Osteoblast (primary cell): ENCODE measurements around the gene SH3TC1. TPM values are rescaled to one million over a fixed set of nuclear protein-coding genes. Genes with fewer than 3 reads are reported as not detected.

ENCODE experiments used
- DNase-seq: peaks from one replicate; pipeline ENCODE4 v3.0.0; 2011; ENCODE audit warnings: low spot score, mixed read lengths; ENCODE audit not compliant: insufficient read length; ENCODE audit errors: missing footprints
- H2AFZ ChIP-seq: 2 replicates; pipeline ENCODE4 v1.6.0; 2011; ENCODE audit warnings: mild to moderate bottlenecking, low read length
- H3K27ac ChIP-seq: 2 replicates; pipeline ENCODE4 v1.5.1; 2011; ENCODE audit warnings: mild to moderate bottlenecking, low read depth, low read length, moderate library complexity
- H3K27me3 ChIP-seq: 2 replicates; pipeline ENCODE4 v1.6.0; 2012; ENCODE audit warnings: mild to moderate bottlenecking, control low read depth, inconsistent platforms, low read length, moderate library complexity; ENCODE audit not compliant: insufficient read depth
- H3K36me3 ChIP-seq: 2 replicates; pipeline ENCODE4 v1.5.1; 2011; ENCODE audit warnings: mild to moderate bottlenecking, low read length, control low read depth, moderate library complexity; ENCODE audit not compliant: insufficient read depth
- H3K4me1 ChIP-seq: 2 replicates; pipeline ENCODE4 v1.5.1; 2011; ENCODE audit warnings: mild to moderate bottlenecking, low read length, control low read depth, moderate library complexity; ENCODE audit not compliant: insufficient read depth
- H3K4me2 ChIP-seq: 2 replicates; pipeline ENCODE4 v1.6.0; 2011; ENCODE audit warnings: mild to moderate bottlenecking, low read length; ENCODE audit not compliant: insufficient read depth
- H3K4me3 ChIP-seq: fragments of 200-600 bp; sonication (generic); 3 replicates; pipeline ENCODE4 v1.5.1; 2012; ENCODE audit warnings: mild to moderate bottlenecking, low read length, inconsistent platforms; ENCODE audit not compliant: insufficient read depth
- H3K79me2 ChIP-seq: 2 replicates; pipeline ENCODE4 v1.6.0; 2012; ENCODE audit warnings: mild to moderate bottlenecking, low read length, control low read depth, inconsistent platforms; ENCODE audit not compliant: insufficient read depth
- H3K9me3 ChIP-seq: 2 replicates; pipeline ENCODE4 v1.5.1; 2011; ENCODE audit warnings: low read depth, low read length, control low read depth
- H4K20me1 ChIP-seq: 2 replicates; pipeline ENCODE4 v1.6.0; 2012; ENCODE audit warnings: mild to moderate bottlenecking, low read length, control low read depth; ENCODE audit not compliant: insufficient read depth
- CTCF ChIP-seq: IDR thresholded peaks from 2 replicates; pipeline ENCODE4 v1.5.1; 2011; ENCODE audit warnings: mild to moderate bottlenecking, low read depth, low read length, moderate library complexity; ENCODE audit errors: extremely low read depth
- total RNA-seq: library from RNA; depleted of rRNA; stranded (reverse); fragments of >200 nt; gene quantifications from 2 replicates; pipeline ENCODE4 v1.2.3, GENCODE V29; 2012

SH3TC1 gene
- total RNA-seq, 1 donor: 3.6 TPM

- no peak overlapping the region for H3K4me2 ChIP-seq
- H3K4me1 ChIP-seq: no peaks in the 10 kb centered on the region
- H3K27me3 ChIP-seq: no peaks in the 10 kb centered on the region
- H3K27ac ChIP-seq: no peak overlapping the region
- H3K9me3 ChIP-seq: no peaks in the 10 kb centered on the region
- DNase-seq: no peak
- no peak overlapping the region for H3K4me3 ChIP-seq
- H4K20me1 ChIP-seq: peaks cover 17% of the 10 kb centered on the region
- TF ChIP-seq CTCF: no peak
- H3K79me2 ChIP-seq: peaks cover under 1% of the 10 kb centered on the region
- H3K36me3 ChIP-seq: peaks cover 5% of the 10 kb centered on the region
- no peak overlapping the region for H2AFZ ChIP-seq
These were observed 8.2 kb downstream of the SH3TC1 start for GRCh38 chr4:8207314-8207713.

GRCh38 chr4:8208565-8208964 lies 9.5 kb downstream of the SH3TC1 start:
- Histone ChIP-seq H3K9me3 (no peaks in the 10 kb centered on the region), H3K27me3 (no peaks in the 10 kb centered on the region), H4K20me1 (peaks cover 16% of the 10 kb centered on the region), H3K36me3 (peaks cover 5% of the 10 kb centered on the region), H3K27ac (no peak overlapping the region), H3K4me1 (no peaks in the 10 kb centered on the region), H3K4me3 (no peak overlapping the region), H3K4me2 (no peak overlapping the region), H2AFZ (no peak overlapping the region), H3K79me2 (no peaks in the 10 kb centered on the region)
- no peak for TF ChIP-seq CTCF
- no peak for DNase-seq

- no peak overlapping the region for H3K27ac ChIP-seq
- H3K36me3 ChIP-seq: peaks cover 5% of the 10 kb centered on the region
- no peaks in the 10 kb centered on the region for H3K27me3 ChIP-seq
- H4K20me1 ChIP-seq: peaks cover 9% of the 10 kb centered on the region
- H3K9me3 ChIP-seq: no peaks in the 10 kb centered on the region
- H3K79me2 ChIP-seq: no peaks in the 10 kb centered on the region
- H3K4me1 ChIP-seq: peaks cover under 1% of the 10 kb centered on the region
- no peak overlapping the region for H3K4me2 ChIP-seq
- no peak overlapping the region for H3K4me3 ChIP-seq
- DNase-seq: peak; percentile 81
- no peak overlapping the region for H2AFZ ChIP-seq
- no peak for TF ChIP-seq CTCF
These were observed 10.2 kb downstream of the SH3TC1 start for GRCh38 chr4:8209181-8209874.

- H2AFZ ChIP-seq: no peak overlapping the region
- H3K4me1 ChIP-seq: peaks cover 8% of the 10 kb centered on the region
- no peaks in the 10 kb centered on the region for H3K79me2 ChIP-seq
- H3K27ac ChIP-seq: no peak overlapping the region
- peaks cover 5% of the 10 kb centered on the region for H3K36me3 ChIP-seq
- no peaks in the 10 kb centered on the region for H3K27me3 ChIP-seq
- no peak for DNase-seq
- no peak for TF ChIP-seq CTCF
- no peaks in the 10 kb centered on the region for H3K9me3 ChIP-seq
- H4K20me1 ChIP-seq: peaks cover 8% of the 10 kb centered on the region
- H3K4me2 ChIP-seq: no peak overlapping the region
- H3K4me3 ChIP-seq: no peak overlapping the region
These were observed 10.9 kb downstream of the SH3TC1 start for GRCh38 chr4:8210010-8210409.
